Nephron (organoid): ENCODE measurements around the gene WDR4.
"Not testable (repeated sequence)": the region's sequence is repeated elsewhere in the genome, so short reads cannot be mapped to it uniquely, and the experiment has no call there.

Experiments
- H3K27ac Mint-ChIP-seq, 3 experiments: 2 replicates each; pipeline ENCODE4 v1.8.0; 2020; ENCODE audit warnings: mixed read lengths in 3 of 3, mild to moderate bottlenecking in 2 of 3, moderate library complexity in 1 of 3
- H3K27me3 Mint-ChIP-seq: 2 replicates; pipeline ENCODE4 v1.8.0; 2021; ENCODE audit warnings: low read depth, mild to moderate bottlenecking, moderate library complexity, mixed read lengths
- H3K36me3 Mint-ChIP-seq: 2 replicates; pipeline ENCODE4 v1.8.0; 2020; ENCODE audit warnings: low read depth, mixed read lengths
- H3K4me1 Mint-ChIP-seq: 2 replicates; pipeline ENCODE4 v1.8.0; 2020; ENCODE audit warnings: mixed read lengths
- H3K4me3 Mint-ChIP-seq, 3 experiments: 2 replicates each; pipeline ENCODE4 v1.8.0; 2020; ENCODE audit warnings: mild to moderate bottlenecking in 3 of 3, mixed read lengths in 3 of 3, moderate library complexity in 2 of 3
- H3K9me3 Mint-ChIP-seq: 2 replicates; pipeline ENCODE4 v1.8.0; 2020; ENCODE audit warnings: mixed read lengths
- TF ChIP-seq, protein P1 (sequence below), 3 experiments: fragments of 200-600 bp; sonication (generic); IDR thresholded peaks; one replicate each; pipeline ENCODE4 v1.5.0; 2021; ENCODE audit warnings: antibody characterized with exemption in 3 of 3; ENCODE audit not compliant: unreplicated experiment in 3 of 3

WDR4 gene

DNA sequence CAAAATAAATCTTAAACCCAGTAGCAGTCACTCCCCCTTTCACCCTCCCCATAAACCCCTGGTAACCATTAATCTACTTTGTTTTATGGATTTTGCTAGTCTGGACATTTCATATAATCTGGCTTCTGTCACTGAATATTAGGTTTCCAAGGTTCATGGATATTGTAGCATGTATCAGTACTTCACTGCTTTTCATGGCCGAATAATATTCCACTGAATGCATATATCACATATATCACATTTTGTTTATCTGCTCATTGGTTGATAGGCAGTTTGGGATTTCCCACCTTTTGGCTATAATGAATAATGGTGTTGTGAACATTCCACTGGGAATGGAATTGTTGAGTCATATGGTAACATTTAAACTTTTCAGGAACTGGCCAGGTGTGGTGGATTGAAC, 4.6 kb upstream of the WDR4 start:
- TF ChIP-seq, protein P1, sequence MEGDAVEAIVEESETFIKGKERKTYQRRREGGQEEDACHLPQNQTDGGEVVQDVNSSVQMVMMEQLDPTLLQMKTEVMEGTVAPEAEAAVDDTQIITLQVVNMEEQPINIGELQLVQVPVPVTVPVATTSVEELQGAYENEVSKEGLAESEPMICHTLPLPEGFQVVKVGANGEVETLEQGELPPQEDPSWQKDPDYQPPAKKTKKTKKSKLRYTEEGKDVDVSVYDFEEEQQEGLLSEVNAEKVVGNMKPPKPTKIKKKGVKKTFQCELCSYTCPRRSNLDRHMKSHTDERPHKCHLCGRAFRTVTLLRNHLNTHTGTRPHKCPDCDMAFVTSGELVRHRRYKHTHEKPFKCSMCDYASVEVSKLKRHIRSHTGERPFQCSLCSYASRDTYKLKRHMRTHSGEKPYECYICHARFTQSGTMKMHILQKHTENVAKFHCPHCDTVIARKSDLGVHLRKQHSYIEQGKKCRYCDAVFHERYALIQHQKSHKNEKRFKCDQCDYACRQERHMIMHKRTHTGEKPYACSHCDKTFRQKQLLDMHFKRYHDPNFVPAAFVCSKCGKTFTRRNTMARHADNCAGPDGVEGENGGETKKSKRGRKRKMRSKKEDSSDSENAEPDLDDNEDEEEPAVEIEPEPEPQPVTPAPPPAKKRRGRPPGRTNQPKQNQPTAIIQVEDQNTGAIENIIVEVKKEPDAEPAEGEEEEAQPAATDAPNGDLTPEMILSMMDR (IDR thresholded peaks at IDR 0.05; ENCODE audit: unreplicated experiment in 3 of 3): no peak
- Mint-ChIP-seq H3K27me3 (no peaks in the 10 kb centered on the region), H3K4me3 (peak overlapping the region in 1 of 3 experiments; percentile 34), H3K9me3 (peaks cover 3% of the 10 kb centered on the region), H3K4me1 (peaks cover 21% of the 10 kb centered on the region), H3K27ac (no peak overlapping the region), H3K36me3 (no peaks in the 10 kb centered on the region)

DNA sequence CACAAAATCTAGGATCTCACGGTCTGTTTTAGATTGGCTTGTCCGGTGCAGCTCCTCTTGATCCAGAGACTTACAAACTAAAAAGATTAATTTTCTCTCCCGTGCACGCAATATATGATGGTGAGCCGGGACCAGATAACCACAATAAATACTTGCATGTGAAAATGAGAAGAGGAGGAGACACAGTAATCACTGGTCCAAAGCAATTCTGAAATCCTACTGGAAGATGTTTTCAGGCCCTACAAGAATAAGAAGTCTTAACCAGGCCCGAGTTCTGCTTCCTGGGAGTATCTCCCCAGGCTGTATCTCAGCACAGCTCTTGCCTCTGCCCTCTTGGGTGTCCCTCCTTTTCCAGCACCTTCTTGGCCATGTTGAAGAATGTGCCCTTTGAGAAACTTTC, 1.0 kb upstream of the WDR4 start:
- Mint-ChIP-seq H3K4me1 (peaks cover 26% of the 10 kb centered on the region), H3K36me3 (peaks cover 8% of the 10 kb centered on the region), H3K27ac (peak overlapping the region; percentile 88 to 97 (median 93)), H3K9me3 (peaks cover 3% of the 10 kb centered on the region), H3K27me3 (no peaks in the 10 kb centered on the region), H3K4me3 (peak overlapping the region; percentile 93 to 99 (median 99))
- TF ChIP-seq, protein P1 (IDR thresholded peaks at IDR 0.05; ENCODE audit: unreplicated experiment in 3 of 3): no peak

DNA sequence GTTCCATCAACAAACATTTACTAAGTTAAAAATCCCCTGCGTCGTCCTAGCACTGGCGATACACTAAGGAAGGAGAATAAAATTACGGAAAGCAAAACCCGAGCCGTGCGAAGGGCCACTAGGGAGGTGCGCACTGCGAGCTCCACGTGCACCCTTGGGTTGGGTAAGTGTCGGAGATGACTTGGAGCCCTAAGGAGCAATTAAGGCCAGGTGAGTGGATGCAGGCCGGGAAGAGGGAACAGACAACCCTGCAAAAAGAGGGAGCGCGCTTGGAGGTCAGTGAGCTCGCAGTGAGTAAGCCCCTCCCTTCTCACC, 704 bp downstream of the WDR4 start:
- no peaks in the 10 kb centered on the region for H3K9me3 Mint-ChIP-seq
- peak overlapping the region; percentile 88 to 93 (median 90) for H3K27ac Mint-ChIP-seq
- peaks cover 14% of the 10 kb centered on the region for H3K36me3 Mint-ChIP-seq
- H3K4me1 Mint-ChIP-seq: peaks cover 26% of the 10 kb centered on the region
- peak overlapping the region; percentile 93 to 99 (median 99) for H3K4me3 Mint-ChIP-seq
- H3K27me3 Mint-ChIP-seq: no peaks in the 10 kb centered on the region
- TF ChIP-seq, protein P1 (IDR thresholded peaks at IDR 0.05; ENCODE audit: unreplicated experiment in 3 of 3): no peak

DNA sequence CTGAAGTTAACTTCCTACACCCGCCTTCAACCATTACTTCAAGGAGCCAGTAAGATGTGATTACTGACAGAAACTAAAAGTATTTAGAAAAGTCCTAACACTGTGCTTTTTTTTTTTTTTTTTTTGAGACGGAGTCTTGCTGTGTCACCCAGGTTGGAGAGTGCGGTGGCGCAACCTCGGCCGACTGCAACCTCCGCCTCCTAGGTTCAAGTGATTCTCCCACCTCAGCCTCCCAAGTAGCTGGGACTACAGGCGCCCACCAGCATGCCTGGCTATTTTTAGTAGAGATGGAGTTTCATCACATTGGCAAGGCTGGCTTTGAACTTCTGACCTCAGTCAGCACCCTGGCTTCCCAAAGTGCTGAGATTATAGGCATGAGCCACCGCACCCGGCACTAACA, 3.5 kb downstream of the WDR4 start:
- H3K4me1 Mint-ChIP-seq: peaks cover 21% of the 10 kb centered on the region
- H3K27me3 Mint-ChIP-seq, H3K4me3 Mint-ChIP-seq, H3K9me3 Mint-ChIP-seq, H3K27ac Mint-ChIP-seq: not testable (repeated sequence)
- peaks cover 34% of the 10 kb centered on the region for H3K36me3 Mint-ChIP-seq

DNA sequence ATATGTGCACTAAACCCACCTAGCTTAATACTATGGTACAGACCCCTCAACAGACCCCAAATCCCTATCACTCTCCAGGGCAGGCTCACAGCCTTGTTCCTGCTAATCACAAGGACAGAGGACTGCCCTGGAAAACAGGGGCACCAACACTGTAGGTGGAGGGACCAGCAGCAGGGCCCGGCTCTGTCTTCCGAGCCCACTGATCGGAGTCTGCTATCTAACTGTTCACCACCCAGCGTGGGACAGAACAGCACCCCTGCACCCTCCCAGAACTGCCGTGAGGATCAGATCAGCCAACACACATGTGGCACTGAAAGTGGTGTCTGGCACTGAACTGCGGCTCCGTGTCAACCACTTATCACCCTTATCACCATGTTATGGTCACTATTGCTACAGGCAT, 6.2 kb downstream of the WDR4 start:
- Mint-ChIP-seq H3K27ac (no peak overlapping the region), H3K36me3 (peaks cover 51% of the 10 kb centered on the region), H3K4me3 (no peak overlapping the region), H3K4me1 (peaks cover 2% of the 10 kb centered on the region), H3K9me3 (no peaks in the 10 kb centered on the region), H3K27me3 (peaks cover 3% of the 10 kb centered on the region)
- TF ChIP-seq, protein P1 (IDR thresholded peaks at IDR 0.05; ENCODE audit: unreplicated experiment in 3 of 3): no peak

DNA sequence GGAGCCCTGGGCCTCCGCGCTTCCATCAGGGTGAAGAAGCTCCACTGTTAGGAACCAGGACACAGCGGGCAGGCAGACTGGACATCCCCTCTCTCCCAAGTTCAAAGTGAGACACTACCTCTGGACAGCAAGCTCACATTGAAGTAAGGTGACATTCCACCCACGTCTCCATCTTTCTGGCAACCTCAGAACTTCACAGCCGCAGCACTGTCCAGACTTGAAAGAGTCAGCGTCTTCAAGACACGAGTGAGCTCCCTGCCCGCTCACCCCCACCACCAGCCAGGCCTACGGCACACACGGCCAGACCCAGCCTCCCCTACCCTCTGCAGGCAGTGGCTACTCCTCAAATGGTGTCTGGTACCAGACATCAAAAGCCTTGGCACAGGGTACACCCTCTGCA, 11.1 kb downstream of the WDR4 start:
- Mint-ChIP-seq H3K4me3 (no peak overlapping the region), H3K27me3 (peaks cover 3% of the 10 kb centered on the region), H3K4me1 (peaks cover 7% of the 10 kb centered on the region), H3K9me3 (no peaks in the 10 kb centered on the region), H3K36me3 (peaks cover 42% of the 10 kb centered on the region), H3K27ac (no peak overlapping the region)
- TF ChIP-seq, protein P1 (IDR thresholded peaks at IDR 0.05; ENCODE audit: unreplicated experiment in 3 of 3): no peak
